ENCODE results near the gene NR4A3. TPM values are rescaled to one million over a fixed set of nuclear protein-coding genes. Genes with fewer than 3 reads are reported as not detected.

Gene NR4A3
- total and polyA plus RNA-seq, 2 experiments from 2014 or later, result 0.10 to 0.17 TPM

DNA sequence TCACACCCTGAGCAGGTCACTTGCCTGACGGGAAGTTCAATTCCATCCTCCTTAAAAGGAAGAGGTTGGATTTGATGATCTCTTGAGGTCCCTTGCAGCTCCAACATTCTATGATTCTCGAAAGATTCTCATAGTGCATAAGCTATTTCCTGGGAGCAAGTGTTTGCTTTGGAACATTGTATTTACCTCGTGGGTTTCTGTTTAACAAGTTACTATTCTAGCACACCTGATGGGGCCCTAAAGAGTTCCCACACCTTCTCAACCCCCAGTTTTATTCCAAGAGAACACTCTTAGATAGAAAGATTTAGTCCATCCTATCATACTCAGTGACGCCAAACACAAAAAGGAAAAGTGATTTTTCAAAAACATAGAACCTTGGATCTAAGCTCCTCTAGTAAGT lies 23.4 kb downstream of the NR4A3 start:
- H3K36me3 Mint-ChIP-seq (ENCODE audit: low read depth), result no peaks in the 10 kb centered on the region
- no peak overlapping the region for H3K27ac Mint-ChIP-seq
- H3K9me2 ChIP-seq (ENCODE audit: insufficient read depth), result peaks cover 11% of the 10 kb centered on the region
- no peak overlapping the region for H3K27ac ChIP-seq (ENCODE audit: low read depth)
- H3K79me2 ChIP-seq (replicated peaks; ENCODE audit: insufficient read depth), result no peaks in the 10 kb centered on the region
- DNase-seq (ENCODE audit: low spot score) (no peak), ATAC-seq (no peak)
- no peaks in the 10 kb centered on the region for H4K20me1 ChIP-seq (replicated peaks; ENCODE audit: insufficient read depth)
- peaks cover 12% of the 10 kb centered on the region for H3K27me3 Mint-ChIP-seq (ENCODE audit: insufficient read depth, low read depth, poor library complexity)
- TF ChIP-seq EZH2phosphoT487 (IDR thresholded peaks at IDR 0.05; ENCODE audit: unreplicated experiment) (no peak), CREB1 (CRISPR knock-in tag; IDR thresholded peaks at IDR 0.05; ENCODE audit: low read depth) (no peak), POLR2AphosphoS5 (IDR thresholded peaks at IDR 0.05; ENCODE audit: low read depth) (no peak), ZNF114 (CRISPR knock-in tag; IDR thresholded peaks at IDR 0.05) (no peak), NANOG (IDR thresholded peaks at IDR 0.05; ENCODE audit: borderline replicate concordance) (no peak), STAT1 (IDR thresholded peaks at IDR 0.05; ENCODE audit: unreplicated experiment) (no peak), EZH2 (IDR thresholded peaks at IDR 0.05; ENCODE audit: low read depth, unreplicated experiment) (no peak), JUNB (IDR thresholded peaks at IDR 0.05; ENCODE audit: unreplicated experiment) (no peak), ZNF331 (CRISPR knock-in tag; IDR thresholded peaks at IDR 0.05; ENCODE audit: low read depth) (no peak)
- TF ChIP-seq, protein P1, sequence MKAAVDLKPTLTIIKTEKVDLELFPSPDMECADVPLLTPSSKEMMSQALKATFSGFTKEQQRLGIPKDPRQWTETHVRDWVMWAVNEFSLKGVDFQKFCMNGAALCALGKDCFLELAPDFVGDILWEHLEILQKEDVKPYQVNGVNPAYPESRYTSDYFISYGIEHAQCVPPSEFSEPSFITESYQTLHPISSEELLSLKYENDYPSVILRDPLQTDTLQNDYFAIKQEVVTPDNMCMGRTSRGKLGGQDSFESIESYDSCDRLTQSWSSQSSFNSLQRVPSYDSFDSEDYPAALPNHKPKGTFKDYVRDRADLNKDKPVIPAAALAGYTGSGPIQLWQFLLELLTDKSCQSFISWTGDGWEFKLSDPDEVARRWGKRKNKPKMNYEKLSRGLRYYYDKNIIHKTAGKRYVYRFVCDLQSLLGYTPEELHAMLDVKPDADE (IDR thresholded peaks at IDR 0.05), result no peak
- TF ChIP-seq, protein P2, sequence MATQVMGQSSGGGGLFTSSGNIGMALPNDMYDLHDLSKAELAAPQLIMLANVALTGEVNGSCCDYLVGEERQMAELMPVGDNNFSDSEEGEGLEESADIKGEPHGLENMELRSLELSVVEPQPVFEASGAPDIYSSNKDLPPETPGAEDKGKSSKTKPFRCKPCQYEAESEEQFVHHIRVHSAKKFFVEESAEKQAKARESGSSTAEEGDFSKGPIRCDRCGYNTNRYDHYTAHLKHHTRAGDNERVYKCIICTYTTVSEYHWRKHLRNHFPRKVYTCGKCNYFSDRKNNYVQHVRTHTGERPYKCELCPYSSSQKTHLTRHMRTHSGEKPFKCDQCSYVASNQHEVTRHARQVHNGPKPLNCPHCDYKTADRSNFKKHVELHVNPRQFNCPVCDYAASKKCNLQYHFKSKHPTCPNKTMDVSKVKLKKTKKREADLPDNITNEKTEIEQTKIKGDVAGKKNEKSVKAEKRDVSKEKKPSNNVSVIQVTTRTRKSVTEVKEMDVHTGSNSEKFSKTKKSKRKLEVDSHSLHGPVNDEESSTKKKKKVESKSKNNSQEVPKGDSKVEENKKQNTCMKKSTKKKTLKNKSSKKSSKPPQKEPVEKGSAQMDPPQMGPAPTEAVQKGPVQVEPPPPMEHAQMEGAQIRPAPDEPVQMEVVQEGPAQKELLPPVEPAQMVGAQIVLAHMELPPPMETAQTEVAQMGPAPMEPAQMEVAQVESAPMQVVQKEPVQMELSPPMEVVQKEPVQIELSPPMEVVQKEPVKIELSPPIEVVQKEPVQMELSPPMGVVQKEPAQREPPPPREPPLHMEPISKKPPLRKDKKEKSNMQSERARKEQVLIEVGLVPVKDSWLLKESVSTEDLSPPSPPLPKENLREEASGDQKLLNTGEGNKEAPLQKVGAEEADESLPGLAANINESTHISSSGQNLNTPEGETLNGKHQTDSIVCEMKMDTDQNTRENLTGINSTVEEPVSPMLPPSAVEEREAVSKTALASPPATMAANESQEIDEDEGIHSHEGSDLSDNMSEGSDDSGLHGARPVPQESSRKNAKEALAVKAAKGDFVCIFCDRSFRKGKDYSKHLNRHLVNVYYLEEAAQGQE (IDR thresholded peaks at IDR 0.05; ENCODE audit: unreplicated experiment), result no peak
- TF ChIP-seq, protein P3, sequence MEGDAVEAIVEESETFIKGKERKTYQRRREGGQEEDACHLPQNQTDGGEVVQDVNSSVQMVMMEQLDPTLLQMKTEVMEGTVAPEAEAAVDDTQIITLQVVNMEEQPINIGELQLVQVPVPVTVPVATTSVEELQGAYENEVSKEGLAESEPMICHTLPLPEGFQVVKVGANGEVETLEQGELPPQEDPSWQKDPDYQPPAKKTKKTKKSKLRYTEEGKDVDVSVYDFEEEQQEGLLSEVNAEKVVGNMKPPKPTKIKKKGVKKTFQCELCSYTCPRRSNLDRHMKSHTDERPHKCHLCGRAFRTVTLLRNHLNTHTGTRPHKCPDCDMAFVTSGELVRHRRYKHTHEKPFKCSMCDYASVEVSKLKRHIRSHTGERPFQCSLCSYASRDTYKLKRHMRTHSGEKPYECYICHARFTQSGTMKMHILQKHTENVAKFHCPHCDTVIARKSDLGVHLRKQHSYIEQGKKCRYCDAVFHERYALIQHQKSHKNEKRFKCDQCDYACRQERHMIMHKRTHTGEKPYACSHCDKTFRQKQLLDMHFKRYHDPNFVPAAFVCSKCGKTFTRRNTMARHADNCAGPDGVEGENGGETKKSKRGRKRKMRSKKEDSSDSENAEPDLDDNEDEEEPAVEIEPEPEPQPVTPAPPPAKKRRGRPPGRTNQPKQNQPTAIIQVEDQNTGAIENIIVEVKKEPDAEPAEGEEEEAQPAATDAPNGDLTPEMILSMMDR (conservative IDR thresholded peaks at IDR 0.05; ENCODE audit: low read depth in 2 of 2), result no peak
- TF ChIP-seq, protein P4, sequence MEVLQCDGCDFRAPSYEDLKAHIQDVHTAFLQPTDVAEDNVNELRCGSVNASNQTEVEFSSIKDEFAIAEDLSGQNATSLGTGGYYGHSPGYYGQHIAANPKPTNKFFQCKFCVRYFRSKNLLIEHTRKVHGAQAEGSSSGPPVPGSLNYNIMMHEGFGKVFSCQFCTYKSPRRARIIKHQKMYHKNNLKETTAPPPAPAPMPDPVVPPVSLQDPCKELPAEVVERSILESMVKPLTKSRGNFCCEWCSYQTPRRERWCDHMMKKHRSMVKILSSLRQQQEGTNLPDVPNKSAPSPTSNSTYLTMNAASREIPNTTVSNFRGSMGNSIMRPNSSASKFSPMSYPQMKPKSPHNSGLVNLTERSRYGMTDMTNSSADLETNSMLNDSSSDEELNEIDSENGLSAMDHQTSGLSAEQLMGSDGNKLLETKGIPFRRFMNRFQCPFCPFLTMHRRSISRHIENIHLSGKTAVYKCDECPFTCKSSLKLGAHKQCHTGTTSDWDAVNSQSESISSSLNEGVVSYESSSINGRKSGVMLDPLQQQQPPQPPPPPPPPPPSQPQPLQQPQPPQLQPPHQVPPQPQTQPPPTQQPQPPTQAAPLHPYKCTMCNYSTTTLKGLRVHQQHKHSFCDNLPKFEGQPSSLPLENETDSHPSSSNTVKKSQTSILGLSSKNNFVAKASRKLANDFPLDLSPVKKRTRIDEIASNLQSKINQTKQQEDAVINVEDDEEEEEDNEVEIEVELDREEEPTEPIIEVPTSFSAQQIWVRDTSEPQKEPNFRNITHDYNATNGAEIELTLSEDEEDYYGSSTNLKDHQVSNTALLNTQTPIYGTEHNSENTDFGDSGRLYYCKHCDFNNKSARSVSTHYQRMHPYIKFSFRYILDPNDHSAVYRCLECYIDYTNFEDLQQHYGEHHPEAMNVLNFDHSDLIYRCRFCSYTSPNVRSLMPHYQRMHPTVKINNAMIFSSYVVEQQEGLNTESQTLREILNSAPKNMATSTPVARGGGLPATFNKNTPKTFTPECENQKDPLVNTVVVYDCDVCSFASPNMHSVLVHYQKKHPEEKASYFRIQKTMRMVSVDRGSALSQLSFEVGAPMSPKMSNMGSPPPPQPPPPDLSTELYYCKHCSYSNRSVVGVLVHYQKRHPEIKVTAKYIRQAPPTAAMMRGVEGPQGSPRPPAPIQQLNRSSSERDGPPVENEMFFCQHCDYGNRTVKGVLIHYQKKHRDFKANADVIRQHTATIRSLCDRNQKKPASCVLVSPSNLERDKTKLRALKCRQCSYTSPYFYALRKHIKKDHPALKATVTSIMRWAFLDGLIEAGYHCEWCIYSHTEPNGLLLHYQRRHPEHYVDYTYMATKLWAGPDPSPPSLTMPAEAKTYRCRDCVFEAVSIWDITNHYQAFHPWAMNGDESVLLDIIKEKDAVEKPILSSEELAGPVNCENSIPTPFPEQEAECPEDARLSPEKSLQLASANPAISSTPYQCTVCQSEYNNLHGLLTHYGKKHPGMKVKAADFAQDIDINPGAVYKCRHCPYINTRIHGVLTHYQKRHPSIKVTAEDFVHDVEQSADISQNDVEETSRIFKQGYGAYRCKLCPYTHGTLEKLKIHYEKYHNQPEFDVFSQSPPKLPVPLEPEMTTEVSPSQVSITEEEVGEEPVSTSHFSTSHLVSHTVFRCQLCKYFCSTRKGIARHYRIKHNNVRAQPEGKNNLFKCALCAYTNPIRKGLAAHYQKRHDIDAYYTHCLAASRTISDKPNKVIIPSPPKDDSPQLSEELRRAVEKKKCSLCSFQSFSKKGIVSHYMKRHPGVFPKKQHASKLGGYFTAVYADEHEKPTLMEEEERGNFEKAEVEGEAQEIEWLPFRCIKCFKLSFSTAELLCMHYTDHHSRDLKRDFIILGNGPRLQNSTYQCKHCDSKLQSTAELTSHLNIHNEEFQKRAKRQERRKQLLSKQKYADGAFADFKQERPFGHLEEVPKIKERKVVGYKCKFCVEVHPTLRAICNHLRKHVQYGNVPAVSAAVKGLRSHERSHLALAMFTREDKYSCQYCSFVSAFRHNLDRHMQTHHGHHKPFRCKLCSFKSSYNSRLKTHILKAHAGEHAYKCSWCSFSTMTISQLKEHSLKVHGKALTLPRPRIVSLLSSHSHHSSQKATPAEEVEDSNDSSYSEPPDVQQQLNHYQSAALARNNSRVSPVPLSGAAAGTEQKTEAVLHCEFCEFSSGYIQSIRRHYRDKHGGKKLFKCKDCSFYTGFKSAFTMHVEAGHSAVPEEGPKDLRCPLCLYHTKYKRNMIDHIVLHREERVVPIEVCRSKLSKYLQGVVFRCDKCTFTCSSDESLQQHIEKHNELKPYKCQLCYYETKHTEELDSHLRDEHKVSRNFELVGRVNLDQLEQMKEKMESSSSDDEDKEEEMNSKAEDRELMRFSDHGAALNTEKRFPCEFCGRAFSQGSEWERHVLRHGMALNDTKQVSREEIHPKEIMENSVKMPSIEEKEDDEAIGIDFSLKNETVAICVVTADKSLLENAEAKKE (CRISPR knock-in tag; IDR thresholded peaks at IDR 0.05), result no peak
- no peaks in the 10 kb centered on the region for H3F3A ChIP-seq (replicated peaks; ENCODE audit: low read depth)
- peaks cover 4% of the 10 kb centered on the region; the same call in 1 of the 2 replicates for H3K4me1 ChIP-seq (ENCODE audit: insufficient read depth)
- no peak overlapping the region for H3K4me3 Mint-ChIP-seq
- H3K27me3 ChIP-seq (ENCODE audit: insufficient read depth), result no peaks in the 10 kb centered on the region
- no peak overlapping the region for H2AFZ ChIP-seq
- no peaks in the 10 kb centered on the region for H3K36me3 ChIP-seq (ENCODE audit: insufficient read depth)
- H3K9me3 Mint-ChIP-seq, result no peaks in the 10 kb centered on the region
- no peak overlapping the region for H3K4me3 ChIP-seq
- H3K4me2 ChIP-seq, result no peak overlapping the region
- peaks cover 5% of the 10 kb centered on the region; the same call in 2 of the 3 replicates for H3K4me1 Mint-ChIP-seq

Measured in GM23338 (cell line).